Activated CD8-positive, alpha-beta T cell treated with anti-CD3 and anti-CD28 coated beads for 36 hours (primary cell): Measurements from ENCODE around the gene PDGFRA. TPM values are rescaled to one million over a fixed set of nuclear protein-coding genes. Genes with fewer than 3 reads are reported as not detected.

Source experiments
- ATAC-seq: fragments of 200-7000 bp; cut with Tn5 transposase; one replicate; pipeline ENCODE4 v1.10.0; 2021; ENCODE audit warnings: mild to moderate bottlenecking, moderate library complexity
- CTCF ChIA-PET: fragments of 350-600 bp; sonication (Branson Sonifier 250); formaldehyde crosslinking; loops from one replicate; lab custom pipeline; 2021; ENCODE audit warnings: antibody characterized with exemption; lab: Charles Lee
- POLR2A ChIA-PET: fragments of 350-600 bp; sonication (Branson Sonifier 250); formaldehyde crosslinking; loops from one replicate; lab custom pipeline; 2021; ENCODE audit warnings: antibody characterized with exemption; lab: Charles Lee
- DNase-seq: peaks from one replicate; pipeline ENCODE4 v3.0.0-alpha.2; 2020
- H3K27ac Mint-ChIP-seq: one replicate; pipeline ENCODE4 v1.8.0; 2021; ENCODE audit warnings: mild to moderate bottlenecking, mixed read lengths
- H3K27me3 Mint-ChIP-seq: one replicate; pipeline ENCODE4 v1.8.0; 2021; ENCODE audit warnings: mixed read lengths
- H3K36me3 Mint-ChIP-seq: one replicate; pipeline ENCODE4 v1.8.0; 2021; ENCODE audit warnings: low read depth, mixed read lengths
- H3K4me1 Mint-ChIP-seq: one replicate; pipeline ENCODE4 v1.8.0; 2021; ENCODE audit warnings: low read depth, mixed read lengths
- H3K4me3 Mint-ChIP-seq: one replicate; pipeline ENCODE4 v1.8.0; 2021; ENCODE audit warnings: mild to moderate bottlenecking, moderate library complexity, mixed read lengths
- H3K9me3 Mint-ChIP-seq: one replicate; pipeline ENCODE4 v1.8.0; 2021; ENCODE audit warnings: mixed read lengths
- intact Hi-C: fragments of 100-400 bp; cut with micrococcal nuclease; formaldehyde crosslinking; loops from one replicate; pipeline ENCODE4 v1.10.0; 2022
- total RNA-seq, 2 experiments: library from RNA; stranded (reverse); gene quantifications; one replicate each; pipeline ENCODE4 v1.2.3, GENCODE V29; 2021
- TF ChIP-seq, protein P1 (sequence below): fragments of 200-600 bp; IDR thresholded peaks from one replicate; pipeline ENCODE4 v1.8.0; 2022; ENCODE audit warnings: antibody characterized with exemption, mild to moderate bottlenecking

Gene PDGFRA
- total RNA-seq, 2 experiments from 2014 or later: not detected

- Mint-ChIP-seq H3K36me3 (no peaks in the 10 kb centered on the region), H3K27me3 (peaks cover 10% of the 10 kb centered on the region), H3K27ac (no peak overlapping the region), H3K4me3 (no peak overlapping the region), H3K4me1 (no peaks in the 10 kb centered on the region), H3K9me3 (no peaks in the 10 kb centered on the region)
- TF ChIP-seq, protein P1, sequence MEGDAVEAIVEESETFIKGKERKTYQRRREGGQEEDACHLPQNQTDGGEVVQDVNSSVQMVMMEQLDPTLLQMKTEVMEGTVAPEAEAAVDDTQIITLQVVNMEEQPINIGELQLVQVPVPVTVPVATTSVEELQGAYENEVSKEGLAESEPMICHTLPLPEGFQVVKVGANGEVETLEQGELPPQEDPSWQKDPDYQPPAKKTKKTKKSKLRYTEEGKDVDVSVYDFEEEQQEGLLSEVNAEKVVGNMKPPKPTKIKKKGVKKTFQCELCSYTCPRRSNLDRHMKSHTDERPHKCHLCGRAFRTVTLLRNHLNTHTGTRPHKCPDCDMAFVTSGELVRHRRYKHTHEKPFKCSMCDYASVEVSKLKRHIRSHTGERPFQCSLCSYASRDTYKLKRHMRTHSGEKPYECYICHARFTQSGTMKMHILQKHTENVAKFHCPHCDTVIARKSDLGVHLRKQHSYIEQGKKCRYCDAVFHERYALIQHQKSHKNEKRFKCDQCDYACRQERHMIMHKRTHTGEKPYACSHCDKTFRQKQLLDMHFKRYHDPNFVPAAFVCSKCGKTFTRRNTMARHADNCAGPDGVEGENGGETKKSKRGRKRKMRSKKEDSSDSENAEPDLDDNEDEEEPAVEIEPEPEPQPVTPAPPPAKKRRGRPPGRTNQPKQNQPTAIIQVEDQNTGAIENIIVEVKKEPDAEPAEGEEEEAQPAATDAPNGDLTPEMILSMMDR: no peak
- CTCF ChIA-PET: no interaction called here
- POLR2A ChIA-PET: no interaction called here
- DNase-seq (no peak), ATAC-seq (no peak)
- intact Hi-C loops: no loop called here
Observed at GRCh38 chr4:54209617-54210016, 19.5 kb upstream of the PDGFRA start.

- TF ChIP-seq, protein P1: no peak
- intact Hi-C loops: no loop called here
- Mint-ChIP-seq H3K36me3 (no peaks in the 10 kb centered on the region), H3K4me3 (no peak overlapping the region), H3K27me3 (peaks cover 19% of the 10 kb centered on the region), H3K4me1 (peaks cover 3% of the 10 kb centered on the region), H3K9me3 (no peaks in the 10 kb centered on the region), H3K27ac (no peak overlapping the region)
- ChIA-PET CTCF (interaction anchor here (1.5 to 4.5 kb wide), 2 partner anchors 21 to 29 kb away, joined by 3 to 36 read pairs; no protein-coding TSS in a partner anchor), POLR2A (no interaction called here)
- no peak for ATAC-seq
- no peak for DNase-seq
Observed at GRCh38 chr4:54213001-54213400, 16.1 kb upstream of the PDGFRA start.

DNA sequence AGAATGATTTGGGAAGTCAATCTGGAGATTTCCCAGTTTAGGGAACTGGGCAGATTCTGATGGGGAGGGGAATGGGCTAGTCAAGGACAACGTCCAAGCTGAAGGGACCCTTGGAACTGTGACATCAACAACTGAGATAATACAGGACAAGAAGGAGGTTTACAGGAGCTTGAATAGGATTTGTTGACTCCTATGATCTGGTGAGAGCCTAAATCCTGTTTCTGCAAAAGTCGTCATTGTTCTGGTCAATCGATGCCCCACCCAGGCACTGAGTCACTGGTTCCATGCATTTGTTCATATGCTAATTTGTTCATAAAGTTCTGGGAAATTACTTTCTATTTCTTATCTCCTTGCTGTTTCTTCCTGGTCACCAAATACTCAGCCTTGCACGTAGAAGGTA is 15.3 kb upstream of the PDGFRA start:
- ATAC-seq (no peak), DNase-seq (no peak)
- H3K27ac Mint-ChIP-seq: no peak overlapping the region
- TF ChIP-seq, protein P1: no peak
- peaks cover 3% of the 10 kb centered on the region for H3K4me1 Mint-ChIP-seq
- CTCF ChIA-PET: interaction anchor here (1.5 to 4.5 kb wide), 2 partner anchors 20 to 29 kb away, joined by 3 to 36 read pairs; no protein-coding TSS in a partner anchor
- POLR2A ChIA-PET: no interaction called here
- no peak overlapping the region for H3K4me3 Mint-ChIP-seq
- intact Hi-C loops: no loop called here
- no peaks in the 10 kb centered on the region for H3K36me3 Mint-ChIP-seq
- peaks cover 25% of the 10 kb centered on the region for H3K27me3 Mint-ChIP-seq
- no peaks in the 10 kb centered on the region for H3K9me3 Mint-ChIP-seq

GRCh38 chr4:54215379-54216077 is 13.6 kb upstream of the PDGFRA start:
- TF ChIP-seq, protein P1: no peak
- no peaks in the 10 kb centered on the region for H3K9me3 Mint-ChIP-seq
- ATAC-seq: no peak
- CTCF ChIA-PET: interaction anchor here (0.6 to 6.2 kb wide), 8 partner anchors 12 to 509 kb away, joined by 3 to 116 read pairs (median 4); no protein-coding TSS in a partner anchor
- no peak for DNase-seq
- peaks cover 28% of the 10 kb centered on the region for H3K27me3 Mint-ChIP-seq
- intact Hi-C loops: no loop called here
- no peaks in the 10 kb centered on the region for H3K36me3 Mint-ChIP-seq
- H3K4me1 Mint-ChIP-seq: peaks cover 3% of the 10 kb centered on the region
- H3K27ac Mint-ChIP-seq: no peak overlapping the region
- H3K4me3 Mint-ChIP-seq: no peak overlapping the region
- POLR2A ChIA-PET: no interaction called here
